ENCODE results near the gene MYOM3. TPM values are rescaled to one million over a fixed set of nuclear protein-coding genes. Genes with fewer than 3 reads are reported as not detected.

Gene MYOM3
- total and polyA plus RNA-seq, 4 donors = 0.11 to 0.98 (median 0.31) TPM

DNA sequence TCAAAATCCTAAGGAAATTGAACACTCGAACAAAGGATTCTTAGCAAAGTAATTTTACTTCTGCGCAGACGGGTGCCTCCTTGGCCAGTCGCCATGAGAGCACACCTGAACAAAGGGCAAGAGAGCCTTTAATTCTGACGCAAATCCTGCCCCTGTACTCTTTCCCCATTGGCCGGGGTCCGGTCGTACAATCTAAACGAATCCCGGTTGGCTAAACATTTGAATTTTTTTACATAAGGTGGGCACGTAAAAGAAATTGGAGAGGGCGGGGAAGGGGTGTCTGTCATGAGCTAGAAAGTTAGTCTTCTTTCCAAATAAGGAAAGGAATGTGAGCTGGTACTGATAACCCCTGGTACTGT is 39.2 kb upstream of the MYOM3 start:
- H3K36me3 ChIP-seq (ENCODE audit: control insufficient read depth, insufficient read depth, low read length) = no peaks in the 10 kb centered on the region
- H3K4me1 ChIP-seq (ENCODE audit: control insufficient read depth, insufficient read depth, low read length) = peaks cover 7% of the 10 kb centered on the region
- DNase-seq (ENCODE audit: low read depth in 4 of 6, low spot score in 6 of 6) = peak in 3 of 6 donors; percentile 9 to 95 (median 53)
- H3K27me3 ChIP-seq (ENCODE audit: control insufficient read depth, insufficient read depth, low read length) = peaks cover 20% of the 10 kb centered on the region
- no peaks in the 10 kb centered on the region for H3K9me3 ChIP-seq (ENCODE audit: control insufficient read depth, insufficient read depth, low read length)
- WGBS (ENCODE audit: insufficient coverage) = 10% methylated on average over 11 of the region's 12 CpGs
- no peak overlapping the region for H3K27ac ChIP-seq (ENCODE audit: low read depth, low read length)
- no peak overlapping the region for H3K4me3 ChIP-seq (ENCODE audit: low read depth, low read length)

- WGBS (ENCODE audit: insufficient coverage) = 19% methylated on average over 33 of the region's 36 CpGs
- Histone ChIP-seq H3K9me3 (ENCODE audit: control insufficient read depth, insufficient read depth, low read length) (no peaks in the 10 kb centered on the region), H3K4me1 (ENCODE audit: control insufficient read depth, insufficient read depth, low read length) (peaks cover 7% of the 10 kb centered on the region), H3K27me3 (ENCODE audit: control insufficient read depth, insufficient read depth, low read length) (peaks cover 20% of the 10 kb centered on the region), H3K36me3 (ENCODE audit: control insufficient read depth, insufficient read depth, low read length) (no peaks in the 10 kb centered on the region), H3K27ac (ENCODE audit: low read depth, low read length) (no peak overlapping the region), H3K4me3 (ENCODE audit: low read depth, low read length) (no peak overlapping the region)
- DNase-seq (ENCODE audit: low read depth in 4 of 6, low spot score in 6 of 6) = peak; percentile 44 to 95 (median 62)
Observed at GRCh38 chr1:24150234-24151174, 38.6 kb upstream of the MYOM3 start.

DNA sequence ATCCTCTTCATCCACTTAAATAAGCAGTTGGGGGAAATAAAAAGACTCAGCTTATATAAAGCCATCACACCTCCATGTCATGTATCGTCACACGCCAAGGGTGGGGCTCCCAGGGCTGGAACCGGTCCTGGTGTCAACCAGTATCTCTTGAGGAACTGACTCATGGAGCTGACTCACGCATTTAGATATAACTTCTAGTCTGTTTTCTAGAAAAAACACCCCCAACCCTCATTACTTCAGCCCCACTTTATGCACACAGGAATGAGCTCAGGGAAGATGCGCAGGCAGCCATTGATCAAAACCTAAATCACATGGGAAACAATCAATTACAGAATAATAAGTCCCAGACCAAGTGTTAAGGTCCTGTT is 37.9 kb upstream of the MYOM3 start:
- H3K27me3 ChIP-seq (ENCODE audit: control insufficient read depth, insufficient read depth, low read length) = peaks cover 20% of the 10 kb centered on the region
- no peaks in the 10 kb centered on the region for H3K9me3 ChIP-seq (ENCODE audit: control insufficient read depth, insufficient read depth, low read length)
- 86% methylated on average over 4 of the region's 5 CpGs for WGBS (ENCODE audit: insufficient coverage)
- H3K4me3 ChIP-seq (ENCODE audit: low read depth, low read length) = no peak overlapping the region
- no peaks in the 10 kb centered on the region for H3K36me3 ChIP-seq (ENCODE audit: control insufficient read depth, insufficient read depth, low read length)
- no peak for DNase-seq (ENCODE audit: low read depth in 4 of 6, low spot score in 6 of 6)
- peaks cover 7% of the 10 kb centered on the region for H3K4me1 ChIP-seq (ENCODE audit: control insufficient read depth, insufficient read depth, low read length)
- no peak overlapping the region for H3K27ac ChIP-seq (ENCODE audit: low read depth, low read length)

DNA sequence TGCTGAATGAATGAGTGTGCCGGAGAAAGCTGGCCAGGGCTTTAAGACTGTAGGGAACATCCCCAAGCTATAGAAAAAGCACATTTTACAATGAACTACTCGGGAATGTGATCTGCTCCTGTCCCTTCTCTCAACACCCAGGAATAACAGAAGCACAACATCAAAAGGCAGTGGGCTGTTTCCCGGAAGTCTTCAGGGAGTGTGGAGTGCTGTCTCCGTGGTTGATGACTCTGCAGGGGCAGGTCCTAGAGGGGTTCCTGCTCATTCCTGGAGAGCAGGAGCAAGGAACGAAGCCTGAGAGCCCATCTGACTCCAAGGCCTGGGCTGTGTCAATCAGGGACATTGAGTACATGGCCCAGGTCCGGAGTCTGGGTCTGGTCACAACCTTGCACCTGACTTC is 35.9 kb upstream of the MYOM3 start:
- H3K27me3 ChIP-seq (ENCODE audit: control insufficient read depth, insufficient read depth, low read length) = peaks cover 20% of the 10 kb centered on the region
- H3K4me1 ChIP-seq (ENCODE audit: control insufficient read depth, insufficient read depth, low read length) = peaks cover 7% of the 10 kb centered on the region
- no peaks in the 10 kb centered on the region for H3K36me3 ChIP-seq (ENCODE audit: control insufficient read depth, insufficient read depth, low read length)
- no peak overlapping the region for H3K27ac ChIP-seq (ENCODE audit: low read depth, low read length)
- 58% methylated on average over 4 of the region's 6 CpGs for WGBS (ENCODE audit: insufficient coverage)
- no peaks in the 10 kb centered on the region for H3K9me3 ChIP-seq (ENCODE audit: control insufficient read depth, insufficient read depth, low read length)
- H3K4me3 ChIP-seq (ENCODE audit: low read depth, low read length) = no peak overlapping the region
- DNase-seq (ENCODE audit: low read depth in 4 of 6, low spot score in 6 of 6) = no peak

- WGBS (ENCODE audit: insufficient coverage) = 94% methylated on average over 9 of the region's 9 CpGs
- Histone ChIP-seq H3K4me3 (ENCODE audit: low read depth, low read length) (no peak overlapping the region), H3K4me1 (ENCODE audit: control insufficient read depth, insufficient read depth, low read length) (peaks cover 7% of the 10 kb centered on the region), H3K36me3 (ENCODE audit: control insufficient read depth, insufficient read depth, low read length) (no peaks in the 10 kb centered on the region), H3K27ac (ENCODE audit: low read depth, low read length) (no peak overlapping the region), H3K27me3 (ENCODE audit: control insufficient read depth, insufficient read depth, low read length) (peaks cover 20% of the 10 kb centered on the region), H3K9me3 (ENCODE audit: control insufficient read depth, insufficient read depth, low read length) (no peaks in the 10 kb centered on the region)
- DNase-seq (ENCODE audit: low read depth in 4 of 6, low spot score in 6 of 6) = no peak
Observed at GRCh38 chr1:24147194-24147593, 35.3 kb upstream of the MYOM3 start.

DNA sequence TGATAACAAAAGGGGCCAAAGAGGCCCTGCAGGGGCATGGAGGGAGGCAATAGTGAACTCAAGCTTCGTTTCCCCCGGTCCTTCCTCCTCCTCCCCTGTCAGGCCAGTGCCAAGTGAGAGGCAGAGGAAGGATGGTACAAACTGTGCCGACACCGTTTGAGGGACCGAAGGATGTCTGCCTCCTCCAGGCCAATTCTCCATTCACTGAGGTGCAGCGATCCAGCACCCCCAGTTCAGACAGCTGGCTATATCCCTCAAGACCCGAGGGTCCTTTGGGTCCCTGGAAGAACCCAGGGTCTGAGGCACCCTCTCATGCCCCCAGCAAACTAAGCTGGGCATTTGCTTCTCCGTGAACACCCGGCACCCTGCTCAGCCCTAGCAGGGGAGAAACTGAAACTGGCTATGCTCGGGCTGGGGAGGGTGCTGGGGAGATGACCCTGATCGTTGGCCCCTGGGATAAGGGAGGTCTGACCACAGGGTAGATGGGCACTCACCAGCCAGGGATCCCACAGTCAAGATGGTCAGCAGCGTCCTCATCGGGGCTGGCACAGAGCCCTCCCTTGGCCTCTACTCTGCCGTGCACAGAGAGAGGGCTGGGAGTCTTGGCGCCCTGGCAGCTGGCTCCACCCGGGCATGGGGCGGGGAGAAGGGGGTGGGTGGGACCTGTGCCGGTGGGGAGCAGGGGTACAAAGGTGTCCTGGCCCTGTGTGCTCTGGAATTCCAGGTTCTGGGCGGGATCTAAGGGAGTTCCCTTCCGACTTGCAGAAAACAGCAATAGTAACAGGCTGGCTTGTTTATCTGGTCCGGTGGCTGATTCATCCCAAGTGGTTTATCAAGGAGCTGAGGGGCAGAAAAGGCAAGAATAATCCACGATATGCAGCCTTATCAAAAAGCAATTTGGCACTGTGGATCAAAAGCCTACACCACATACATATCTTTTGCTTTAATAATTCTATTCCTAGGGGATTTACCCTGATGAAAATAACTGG is 30.9 kb upstream of the MYOM3 start, which contains the start of gene IL22RA1:
Gene IL22RA1 (minus strand): TSS at position 595 of the 989 bp plus-strand sequence. CDS start 58 bp downstream, at position 537.
- no peaks in the 10 kb centered on the region for H3K4me1 ChIP-seq (ENCODE audit: control insufficient read depth, insufficient read depth, low read length)
- no peaks in the 10 kb centered on the region for H3K36me3 ChIP-seq (ENCODE audit: control insufficient read depth, insufficient read depth, low read length)
- no peak within 1 kb of the TSS for H3K27ac ChIP-seq (ENCODE audit: low read depth, low read length)
- H3K4me3 ChIP-seq (ENCODE audit: low read depth, low read length) = no peak within 1 kb of the TSS
- no peaks in the 10 kb centered on the region for H3K9me3 ChIP-seq (ENCODE audit: control insufficient read depth, insufficient read depth, low read length)
- 57% methylated on average over 13 of the region's 22 CpGs for WGBS (ENCODE audit: insufficient coverage)
- no peaks in the 10 kb centered on the region for H3K27me3 ChIP-seq (ENCODE audit: control insufficient read depth, insufficient read depth, low read length)
- no peak for DNase-seq (ENCODE audit: low read depth in 4 of 6, low spot score in 6 of 6)

DNA sequence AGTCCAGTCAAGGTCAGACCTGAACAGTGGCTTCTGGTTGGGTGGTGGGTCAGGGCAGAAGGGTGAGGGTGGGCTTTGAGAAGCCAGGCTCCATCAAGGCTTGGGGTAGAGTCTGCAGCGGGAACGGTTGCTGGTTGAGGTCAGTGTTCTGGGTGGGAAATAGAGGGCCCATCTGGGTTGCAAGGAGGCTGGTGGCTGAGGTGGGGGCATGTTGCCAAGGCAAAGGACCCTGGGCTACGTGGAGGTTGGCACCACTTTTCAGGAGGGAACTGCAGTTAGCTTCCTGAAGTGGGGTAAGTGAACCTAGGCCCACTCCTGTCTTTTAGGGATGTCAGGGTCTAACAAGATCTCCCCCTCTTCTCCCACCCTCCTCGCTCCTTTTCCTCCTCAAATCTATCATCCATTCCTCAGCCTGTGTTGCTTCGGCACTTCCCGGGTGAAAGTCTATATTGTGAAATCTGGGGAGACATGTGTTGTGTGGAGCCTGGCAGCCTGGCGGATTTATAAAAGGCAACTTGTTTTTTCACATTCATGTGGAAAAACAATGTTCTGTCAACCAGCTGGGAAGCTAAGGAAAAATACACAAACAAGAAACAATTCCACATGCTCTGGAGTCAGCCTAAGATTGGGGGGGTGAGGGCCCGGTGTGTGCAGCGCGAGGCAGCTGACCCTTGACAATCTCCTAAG is 29.5 kb upstream of the MYOM3 start:
- H3K4me1 ChIP-seq (ENCODE audit: control insufficient read depth, insufficient read depth, low read length) = no peaks in the 10 kb centered on the region
- WGBS (ENCODE audit: insufficient coverage) = 76% methylated on average over 5 of the region's 10 CpGs
- H3K9me3 ChIP-seq (ENCODE audit: control insufficient read depth, insufficient read depth, low read length) = no peaks in the 10 kb centered on the region
- no peak overlapping the region for H3K27ac ChIP-seq (ENCODE audit: low read depth, low read length)
- no peaks in the 10 kb centered on the region for H3K36me3 ChIP-seq (ENCODE audit: control insufficient read depth, insufficient read depth, low read length)
- no peak overlapping the region for H3K4me3 ChIP-seq (ENCODE audit: low read depth, low read length)
- DNase-seq (ENCODE audit: low read depth in 4 of 6, low spot score in 6 of 6) = peak in 2 of 6 donors; percentile 5 to 86
- H3K27me3 ChIP-seq (ENCODE audit: control insufficient read depth, insufficient read depth, low read length) = no peaks in the 10 kb centered on the region

DNA sequence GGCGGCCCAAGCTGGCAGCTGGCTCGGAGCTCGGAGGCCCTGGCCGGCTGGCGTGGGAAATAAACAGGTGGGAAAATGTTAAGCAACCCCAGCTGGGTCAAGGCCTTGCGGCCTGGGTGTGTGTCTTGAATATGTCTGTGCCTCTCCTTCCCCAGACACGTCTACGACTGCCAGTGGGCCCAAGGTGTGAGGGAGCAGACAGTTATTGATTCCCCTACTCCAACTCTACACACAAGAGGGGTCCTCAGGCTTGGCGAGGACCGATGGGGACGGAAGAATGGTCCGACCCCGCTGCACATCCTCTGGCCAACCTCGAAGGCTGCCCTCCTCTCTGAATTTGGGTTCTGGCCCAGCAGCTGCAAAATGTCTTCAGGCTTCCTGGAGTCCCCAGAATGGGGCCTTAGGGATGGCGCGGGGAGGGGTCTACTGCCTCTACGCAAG is 28.8 kb upstream of the MYOM3 start:
- Histone ChIP-seq H3K36me3 (ENCODE audit: control insufficient read depth, insufficient read depth, low read length) (no peaks in the 10 kb centered on the region), H3K9me3 (ENCODE audit: control insufficient read depth, insufficient read depth, low read length) (no peaks in the 10 kb centered on the region), H3K27ac (ENCODE audit: low read depth, low read length) (no peak overlapping the region), H3K4me1 (ENCODE audit: control insufficient read depth, insufficient read depth, low read length) (no peaks in the 10 kb centered on the region), H3K4me3 (ENCODE audit: low read depth, low read length) (no peak overlapping the region), H3K27me3 (ENCODE audit: control insufficient read depth, insufficient read depth, low read length) (no peaks in the 10 kb centered on the region)
- 84% methylated on average over 16 of the region's 17 CpGs for WGBS (ENCODE audit: insufficient coverage)
- no peak for DNase-seq (ENCODE audit: low read depth in 4 of 6, low spot score in 6 of 6)

GRCh38 chr1:24139841-24140425 is 28.0 kb upstream of the MYOM3 start:
- H3K36me3 ChIP-seq (ENCODE audit: control insufficient read depth, insufficient read depth, low read length) = no peaks in the 10 kb centered on the region
- H3K27me3 ChIP-seq (ENCODE audit: control insufficient read depth, insufficient read depth, low read length) = no peaks in the 10 kb centered on the region
- H3K27ac ChIP-seq (ENCODE audit: low read depth, low read length) = no peak overlapping the region
- 100% methylated on average over 4 of the region's 11 CpGs for WGBS (ENCODE audit: insufficient coverage)
- H3K4me1 ChIP-seq (ENCODE audit: control insufficient read depth, insufficient read depth, low read length) = no peaks in the 10 kb centered on the region
- no peaks in the 10 kb centered on the region for H3K9me3 ChIP-seq (ENCODE audit: control insufficient read depth, insufficient read depth, low read length)
- no peak overlapping the region for H3K4me3 ChIP-seq (ENCODE audit: low read depth, low read length)
- DNase-seq (ENCODE audit: low read depth in 4 of 6, low spot score in 6 of 6) = no peak
